IMR-90 (cell line): ENCODE data around the gene BTG4. TPM values are rescaled to one million over a fixed set of nuclear protein-coding genes. Genes with fewer than 3 reads are reported as not detected.
A peak's percentile ranks its signal among the peaks of the same experiment; 100 is the strongest.

ENCODE experiments used
- ATAC-seq: fragments of 200-7000 bp; cut with Tn5 transposase; 2 replicates; pipeline ENCODE4 v1.9.1; 2020; ENCODE audit warnings: low read depth, mild to moderate bottlenecking, moderate library complexity
- BruUV-seq: library from RNA; stranded (reverse); fragments of 400-500 nt; replicated peaks from 2 replicates; lab custom pipeline; 2021; lab: Mats Ljungman, UMichigan
- CTCF ChIA-PET: fragments of 300-600 bp; formaldehyde crosslinking; extraction: SDS; loops from one replicate; lab custom pipeline; 2021; ENCODE audit warnings: antibody characterized with exemption; lab: Yijun Ruan, JAX
- POLR2A ChIA-PET: fragments of 300-600 bp; sonication (Branson Sonifier 250); formaldehyde crosslinking; loops from one replicate; lab custom pipeline; 2022; ENCODE audit warnings: antibody characterized with exemption; ENCODE audit not compliant: unreplicated experiment; lab: Charles Lee
- DNase-seq: peaks from one replicate; pipeline ENCODE4 v3.0.0; 2013
- H2AFZ ChIP-seq: replicated peaks from 2 replicates; pipeline ENCODE3; 2013; ENCODE audit warnings: low read length, mild to moderate bottlenecking; ENCODE audit not compliant: poor library complexity
- H2AK5ac ChIP-seq: 2 replicates; pipeline ENCODE4 v1.6.1; 2013; ENCODE audit warnings: low read depth, low read length, inconsistent platforms
- H2AK9ac ChIP-seq: replicated peaks from 2 replicates; pipeline ENCODE3; 2013; ENCODE audit warnings: mild to moderate bottlenecking, low read depth, low read length, moderate library complexity; ENCODE audit not compliant: poor library complexity
- H2BK120ac ChIP-seq: 2 replicates; pipeline ENCODE4 v1.6.1; 2013; ENCODE audit warnings: low read depth, low read length, inconsistent platforms
- H2BK15ac ChIP-seq: 3 replicates; pipeline ENCODE4 v1.6.1; 2013; ENCODE audit warnings: low read depth, low read length, inconsistent platforms
- H2BK20ac ChIP-seq: 2 replicates; pipeline ENCODE4 v1.6.1; 2013; ENCODE audit warnings: low read depth, mild to moderate bottlenecking, inconsistent platforms, low read length, moderate library complexity
- H2BK5ac ChIP-seq: 2 replicates; pipeline ENCODE4 v1.6.1; 2013; ENCODE audit warnings: mild to moderate bottlenecking, low read depth, low read length, inconsistent platforms; ENCODE audit not compliant: poor library complexity, severe bottlenecking
- H3K14ac ChIP-seq: replicated peaks from 2 replicates; pipeline ENCODE4 v1.6.1; 2013; ENCODE audit warnings: low read depth, low read length, inconsistent platforms
- H3K18ac ChIP-seq: 2 replicates; pipeline ENCODE4 v1.6.1; 2013; ENCODE audit warnings: low read depth, low read length, control low read depth
- H3K23ac ChIP-seq: 2 replicates; pipeline ENCODE4 v1.6.1; 2013; ENCODE audit warnings: low read depth, low read length, inconsistent platforms
- H3K27ac ChIP-seq: 2 replicates; pipeline ENCODE4 v1.5.1; 2013; ENCODE audit warnings: mild to moderate bottlenecking, control low read depth, low read length; ENCODE audit not compliant: insufficient read depth
- H3K27me3 ChIP-seq: 2 replicates; pipeline ENCODE4 v1.6.1; 2013; ENCODE audit warnings: low read length; ENCODE audit not compliant: control insufficient read depth, insufficient read depth
- H3K36me3 ChIP-seq: 2 replicates; pipeline ENCODE4 v1.6.1; 2013; ENCODE audit warnings: low read length, mixed read lengths; ENCODE audit not compliant: control insufficient read depth, insufficient read depth
- H3K4ac ChIP-seq: 2 replicates; pipeline ENCODE4 v1.6.1; 2013; ENCODE audit warnings: low read depth, low read length, inconsistent platforms
- H3K4me1 ChIP-seq: 2 replicates; pipeline ENCODE4 v1.6.1; 2013; ENCODE audit warnings: low read length, mixed read lengths; ENCODE audit not compliant: control insufficient read depth, insufficient read depth
- H3K4me2 ChIP-seq: 2 replicates; pipeline ENCODE4 v1.6.1; 2013; ENCODE audit warnings: low read depth, mild to moderate bottlenecking, control low read depth, low read length, moderate library complexity
- H3K4me3 ChIP-seq: 2 replicates; pipeline ENCODE4 v1.5.1; 2013; ENCODE audit warnings: low read depth, mild to moderate bottlenecking, control low read depth, low read length, moderate library complexity; ENCODE audit not compliant: insufficient read depth
- H3K56ac ChIP-seq: 2 replicates; pipeline ENCODE4 v1.6.1; 2013; ENCODE audit warnings: low read length, inconsistent platforms; ENCODE audit not compliant: insufficient read depth; ENCODE audit errors: extremely low read depth
- H3K79me1 ChIP-seq, 2 experiments: 2 replicates each; pipeline ENCODE4 v1.6.1; 2013; ENCODE audit warnings: low read length in 2 of 2, inconsistent platforms in 1 of 2, low read depth in 1 of 2
- H3K9ac ChIP-seq: 2 replicates; pipeline ENCODE4 v1.6.1; 2013; ENCODE audit warnings: low read depth, low read length, control low read depth
- H3K9me1 ChIP-seq: 2 replicates; pipeline ENCODE4 v1.6.1; 2013; ENCODE audit warnings: low read length, inconsistent platforms; ENCODE audit not compliant: insufficient read depth
- H3K9me3 ChIP-seq: 2 replicates; pipeline ENCODE4 v1.6.1; 2013; ENCODE audit warnings: low read length; ENCODE audit not compliant: control insufficient read depth, insufficient read depth
- H4K20me1 ChIP-seq: 2 replicates; pipeline ENCODE4 v1.6.1; 2013; ENCODE audit warnings: low read length, inconsistent platforms; ENCODE audit not compliant: insufficient read depth
- H4K5ac ChIP-seq: 2 replicates; pipeline ENCODE4 v1.6.1; 2013; ENCODE audit warnings: mild to moderate bottlenecking, low read depth, low read length, control low read depth
- H4K8ac ChIP-seq, 2 experiments: 2 replicates each; pipeline ENCODE4 v1.6.1; 2013; ENCODE audit warnings: low read depth in 2 of 2, low read length in 2 of 2, control low read depth in 1 of 2, inconsistent platforms in 1 of 2
- H4K91ac ChIP-seq: 2 replicates; pipeline ENCODE4 v1.6.1; 2013; ENCODE audit warnings: low read depth, low read length, inconsistent platforms; ENCODE audit not compliant: insufficient read depth
- BHLHE40 ChIP-seq: fragments of 150-350 bp; IDR thresholded peaks from 2 replicates; pipeline ENCODE4 v1.6.1; 2016; ENCODE audit warnings: mild to moderate bottlenecking, low read depth, low read length
- CEBPB ChIP-seq: IDR thresholded peaks from 2 replicates; pipeline ENCODE4 v1.6.1; 2012; ENCODE audit warnings: low read depth, low read length, improper control_type of control experiment
- CHD1 ChIP-seq: IDR thresholded peaks from 2 replicates; pipeline ENCODE4 v1.6.1; 2012; ENCODE audit warnings: low read depth, low read length, improper control_type of control experiment
- CTCF ChIP-seq: conservative IDR thresholded peaks from 2 replicates; pipeline ENCODE4 v1.5.1; 2012; ENCODE audit warnings: mild to moderate bottlenecking, low read depth, low read length, improper control_type of control experiment
- FOS ChIP-seq: fragments of 150-350 bp; IDR thresholded peaks from 2 replicates; pipeline ENCODE4 v1.6.1; 2016; ENCODE audit warnings: low read depth, low read length
- MAFK ChIP-seq: IDR thresholded peaks from 2 replicates; pipeline ENCODE4 v1.6.1; 2012; ENCODE audit warnings: low read depth, low read length, improper control_type of control experiment
- MAZ ChIP-seq: IDR thresholded peaks from 2 replicates; pipeline ENCODE4 v1.6.1; 2012; ENCODE audit warnings: low read depth, mild to moderate bottlenecking, low read length, improper control_type of control experiment, moderate library complexity, borderline replicate concordance
- MXI1 ChIP-seq: IDR thresholded peaks from 2 replicates; pipeline ENCODE4 v1.6.1; 2012; ENCODE audit warnings: low read depth, mild to moderate bottlenecking, low read length, moderate library complexity, borderline replicate concordance
- NFE2L2 ChIP-seq: fragments of 150-350 bp; IDR thresholded peaks from 2 replicates; pipeline ENCODE4 v1.6.1; 2016; ENCODE audit warnings: low read depth, mild to moderate bottlenecking, low read length
- POLR2A ChIP-seq: IDR thresholded peaks from 2 replicates; pipeline ENCODE4 v1.6.1; 2012; ENCODE audit warnings: mild to moderate bottlenecking, low read depth, low read length
- RAD21 ChIP-seq: IDR thresholded peaks from 2 replicates; pipeline ENCODE4 v1.6.1; 2012; ENCODE audit warnings: low read length, improper control_type of control experiment
- RCOR1 ChIP-seq: IDR thresholded peaks from 2 replicates; pipeline ENCODE4 v1.6.1; 2012; ENCODE audit warnings: mild to moderate bottlenecking, low read length, improper control_type of control experiment; ENCODE audit not compliant: insufficient replicate concordance
- RFX5 ChIP-seq: IDR thresholded peaks from 2 replicates; pipeline ENCODE4 v1.8.0; 2012; ENCODE audit warnings: low read depth, mild to moderate bottlenecking, low read length, moderate library complexity
- SMC3 ChIP-seq: fragments of 150-350 bp; IDR thresholded peaks from 2 replicates; pipeline ENCODE4 v1.6.1; 2016; ENCODE audit warnings: low read depth, mild to moderate bottlenecking, antibody characterized with exemption, low read length, moderate library complexity
- USF2 ChIP-seq: fragments of 150-350 bp; IDR thresholded peaks from 2 replicates; pipeline ENCODE4 v1.6.1; 2017; ENCODE audit warnings: mild to moderate bottlenecking, antibody characterized with exemption, low read length, low read depth
- WGBS, 2 experiments: methylation state at CpG; one replicate each; pipeline versions ENCODE4 v1.1.5 to v1.1.7; 2013; ENCODE audit warnings: missing lambda C conversion rate in 2 of 2; ENCODE audit not compliant: insufficient read length in 1 of 2; ENCODE audit errors: extremely low coverage in 2 of 2; 5-methylcytosine and 5-hydroxymethylcytosine counted together
- dilution Hi-C: fragments of 300-500 bp; cut with HindIII; formaldehyde crosslinking; loops from one replicate; pipeline ENCODE4 v1.14.3; 2018; ENCODE audit warnings: low sequenced_read_pairs; ENCODE audit not compliant: unreplicated experiment
- in situ Hi-C: fragments of 300-500 bp; cut with MboI; formaldehyde crosslinking; loops from 3 replicates; pipeline ENCODE4 v1.14.3; 2019; ENCODE audit warnings: low sequenced_read_pairs, inconsistent platforms, mixed read lengths
- intact Hi-C: fragments of 100-400 bp; cut with micrococcal nuclease; formaldehyde crosslinking; loops from 2 replicates; pipeline ENCODE4 v1.10.0; 2022
- polyA plus RNA-seq, 3 experiments: library from polyadenylated mRNA; depleted of rRNA; stranded (reverse); fragments of >200 nt; gene quantifications; 2 replicates each; pipeline ENCODE4 v1.2.3, GENCODE V29; 2012; ENCODE audit warnings: low replicate concordance in 1 of 3
- total RNA-seq: library from RNA; depleted of rRNA; stranded (reverse); fragments of >200 nt; gene quantifications from 2 replicates; pipeline ENCODE4 v1.2.3, GENCODE V29; 2012
- TF ChIP-seq, protein P1 (sequence below): fragments of 150-350 bp; IDR thresholded peaks from 2 replicates; pipeline ENCODE4 v1.6.1; 2016; ENCODE audit warnings: low read depth, mild to moderate bottlenecking, low read length, moderate library complexity, borderline replicate concordance

The BTG4 gene
- total and polyA plus RNA-seq, 2 of the 4 experiments (the other 2 are of a cell fraction): not detected

DNA sequence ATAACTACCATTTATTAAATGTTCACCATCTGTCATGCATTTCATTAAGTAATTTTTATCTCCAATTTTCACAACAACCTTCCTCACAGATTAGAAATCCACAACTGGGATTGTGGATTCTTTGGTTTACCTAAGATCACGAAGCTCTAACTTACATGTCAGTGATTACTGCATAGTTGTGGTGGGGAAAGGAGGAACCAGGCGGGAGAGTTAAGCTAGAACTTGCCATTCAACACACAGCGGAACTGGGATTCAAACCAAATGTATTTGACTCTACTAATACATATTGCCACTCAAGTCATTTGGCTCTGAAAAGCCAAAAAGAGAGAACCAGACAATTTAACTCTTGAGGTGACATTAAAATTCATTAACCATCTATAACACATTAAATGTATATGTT is 17.9 kb upstream of the BTG4 start:
- no peaks in the 10 kb centered on the region for H4K20me1 ChIP-seq
- no peak overlapping the region; the same call in 1 of the 2 replicates for H4K5ac ChIP-seq
- ATAC-seq (no peak), DNase-seq (no peak)
- peak overlapping the region; percentile 64; the same call in 1 of the 2 replicates for H3K14ac ChIP-seq
- peak overlapping the region; percentile 54 for H2BK120ac ChIP-seq
- in situ Hi-C loops (no loop called here), intact Hi-C loops (no loop called here), dilution Hi-C loops (no loop called here)
- peak overlapping the region; percentile 39; the same call in 1 of the 2 replicates for H3K23ac ChIP-seq
- no peak overlapping the region for H2AK9ac ChIP-seq
- POLR2A ChIA-PET: no interaction called here
- H3K36me3 ChIP-seq: no peaks in the 10 kb centered on the region
- no CpG with 5 or more reads among the region's 3 CpGs for WGBS, 2 experiments
- no peak overlapping the region for H4K8ac ChIP-seq
- no peak overlapping the region for H3K56ac ChIP-seq
- H2BK5ac ChIP-seq: no peak overlapping the region
- no peaks in the 10 kb centered on the region for H3K79me1 ChIP-seq
- peak overlapping the region; percentile 51; the same call in 1 of the 2 replicates for H2BK20ac ChIP-seq
- H3K4me1 ChIP-seq: peaks cover 3% of the 10 kb centered on the region; the same call in 1 of the 2 replicates
- H2AK5ac ChIP-seq: no peak overlapping the region
- CTCF ChIA-PET: no interaction called here
- no peaks in the 10 kb centered on the region for H3K9me3 ChIP-seq
- no peak overlapping the region for H3K4me2 ChIP-seq
- no peak overlapping the region for H3K9ac ChIP-seq
- H2AFZ ChIP-seq: no peak overlapping the region
- no peaks in the 10 kb centered on the region for H3K27me3 ChIP-seq
- H3K4me3 ChIP-seq: no peak overlapping the region
- TF ChIP-seq SMC3 (no peak), RCOR1 (no peak), RFX5 (no peak), CHD1 (no peak), BHLHE40 (no peak), MAZ (no peak), USF2 (no peak), RAD21 (no peak), MAFK (no peak), NFE2L2 (no peak), FOS (no peak), CEBPB (no peak), CTCF (no peak), MXI1 (no peak), POLR2A (no peak)
- TF ChIP-seq, protein P1, sequence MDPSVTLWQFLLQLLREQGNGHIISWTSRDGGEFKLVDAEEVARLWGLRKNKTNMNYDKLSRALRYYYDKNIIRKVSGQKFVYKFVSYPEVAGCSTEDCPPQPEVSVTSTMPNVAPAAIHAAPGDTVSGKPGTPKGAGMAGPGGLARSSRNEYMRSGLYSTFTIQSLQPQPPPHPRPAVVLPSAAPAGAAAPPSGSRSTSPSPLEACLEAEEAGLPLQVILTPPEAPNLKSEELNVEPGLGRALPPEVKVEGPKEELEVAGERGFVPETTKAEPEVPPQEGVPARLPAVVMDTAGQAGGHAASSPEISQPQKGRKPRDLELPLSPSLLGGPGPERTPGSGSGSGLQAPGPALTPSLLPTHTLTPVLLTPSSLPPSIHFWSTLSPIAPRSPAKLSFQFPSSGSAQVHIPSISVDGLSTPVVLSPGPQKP: no peak
- no peak overlapping the region for H3K27ac ChIP-seq
- no peak overlapping the region for H4K91ac ChIP-seq
- peak overlapping the region; percentile 79; the same call in 1 of the 2 replicates for H3K18ac ChIP-seq
- H3K4ac ChIP-seq: peak overlapping the region; percentile 11; the same call in 1 of the 2 replicates
- H3K9me1 ChIP-seq: peaks cover 15% of the 10 kb centered on the region
- no TSS peak for BruUV-seq
- peak overlapping the region; percentile 35; the same call in 1 of the 3 replicates for H2BK15ac ChIP-seq
